Measurements from ENCODE around the gene NDP. TPM values are rescaled to one million over a fixed set of nuclear protein-coding genes. Genes with fewer than 3 reads are reported as not detected.
A peak's percentile ranks its signal among the peaks of the same experiment; 100 is the strongest.

The NDP gene, protein sequence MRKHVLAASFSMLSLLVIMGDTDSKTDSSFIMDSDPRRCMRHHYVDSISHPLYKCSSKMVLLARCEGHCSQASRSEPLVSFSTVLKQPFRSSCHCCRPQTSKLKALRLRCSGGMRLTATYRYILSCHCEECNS
- total RNA-seq (under 1 TPM; 0.24 to 0.26 TPM), polyA plus RNA-seq (1 to 10 TPM in 1 of 2 donors, under 1 TPM in 1; 0.31 to 2.4 TPM)
- long read RNA-seq, donor 1, partial matches to known transcripts = 0 of 4 reads
- long read RNA-seq, donor 1, other reads (novel, unspliced or antisense) = 0 of 4 reads
- long read RNA-seq, donor 2 = 0 reads

DNA sequence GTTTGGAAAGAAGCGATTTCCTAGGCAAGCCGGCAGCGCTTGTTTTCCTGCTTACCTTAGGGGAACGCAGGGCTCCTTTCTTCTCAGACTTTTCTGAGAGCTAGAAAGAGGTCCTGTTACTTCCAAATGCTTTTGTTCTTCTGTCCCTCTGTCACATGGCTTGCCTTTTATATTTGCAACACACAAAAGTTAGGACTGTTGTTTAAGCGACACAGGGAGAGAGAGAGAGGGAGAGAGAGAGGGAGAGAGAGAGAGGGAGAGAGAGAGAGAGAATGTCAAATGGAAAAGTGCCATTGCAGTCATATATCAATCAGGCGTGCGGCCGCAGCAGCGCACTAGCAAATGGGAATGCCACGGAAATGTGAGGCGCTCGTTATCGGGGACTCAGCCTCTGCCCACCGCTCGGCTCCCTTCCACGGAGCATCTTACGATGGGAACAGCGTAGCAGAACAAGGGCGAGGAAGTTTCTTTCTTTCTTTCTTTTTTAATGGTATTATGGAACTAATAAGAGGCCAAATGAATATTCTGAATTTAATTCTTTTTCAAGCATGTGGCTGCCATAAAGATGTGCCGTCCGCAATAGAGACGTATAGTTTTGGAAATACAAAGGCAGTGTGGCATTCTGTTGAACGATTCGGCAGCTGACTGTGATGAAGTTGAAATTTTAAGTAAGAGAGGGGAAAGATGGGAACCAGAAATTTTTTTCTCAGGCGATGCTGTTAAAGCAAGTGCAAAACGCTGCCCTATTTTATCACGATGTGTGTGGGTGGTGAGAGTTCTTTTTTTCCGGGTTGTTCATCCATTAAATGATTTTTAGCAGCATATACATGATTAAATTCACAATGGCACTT lies at the start of gene NDP:
NDP (minus strand) TSS at position 142 of the 851 bp plus-strand sequence. CDS start 14,745 bp downstream, outside the sequence.
- H3K4me1 ChIP-seq (ENCODE audit: control insufficient read depth in 1 of 2, insufficient read depth in 2 of 2, low read length in 2 of 2) = no peaks in the 10 kb centered on the region
- H3K27me3 ChIP-seq (ENCODE audit: control insufficient read depth in 1 of 2, insufficient read depth in 2 of 2, low read length in 1 of 2) = no peaks in the 10 kb centered on the region
- 5 to 11% methylated on average over 28 of the region's 28 CpGs for WGBS, 2 donors
- no peaks in the 10 kb centered on the region for H3K36me3 ChIP-seq (ENCODE audit: control insufficient read depth in 1 of 2, insufficient read depth in 2 of 2, low read length in 1 of 2)
- no peaks in the 10 kb centered on the region for H3K9me3 ChIP-seq (ENCODE audit: control insufficient read depth, low read length)
- ATAC-seq (ENCODE audit: low FRiP score) (no peak), DNase-seq (peak in 1 of 2 donors; percentile 63)
- intact Hi-C loops (cut with DNase I) = no loop called here
- H3K4me3 ChIP-seq (ENCODE audit: low read length in 2 of 2) = peak within 1 kb of the TSS; percentile 24 to 52
- H3K27ac ChIP-seq (ENCODE audit: low read depth in 1 of 2, low read length in 2 of 2) = no peak within 1 kb of the TSS

DNA sequence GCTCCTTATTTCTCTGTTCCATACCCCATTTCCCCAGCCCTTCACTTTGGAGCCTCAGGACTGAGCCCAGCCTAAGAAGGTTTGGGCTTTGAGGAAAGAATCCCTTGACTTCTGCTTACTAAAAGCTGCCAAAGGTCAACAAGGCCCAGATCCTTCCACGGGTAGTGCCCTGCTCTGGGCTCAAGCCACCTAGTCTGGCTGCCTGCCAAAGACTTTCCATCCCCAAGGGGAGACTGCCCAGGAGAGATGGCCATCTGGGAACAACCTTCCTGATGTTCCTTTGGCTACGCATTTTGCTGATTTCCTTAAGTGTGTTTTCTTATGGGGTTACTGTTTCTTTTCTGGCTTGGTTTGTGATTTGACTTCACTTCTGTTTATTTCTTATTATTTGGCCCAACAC lies 49.8 kb upstream of the NDP start:
- Histone ChIP-seq H3K27ac (ENCODE audit: low read depth in 1 of 2, low read length in 2 of 2) (no peak overlapping the region), H3K27me3 (ENCODE audit: control insufficient read depth in 1 of 2, insufficient read depth in 2 of 2, low read length in 1 of 2) (no peaks in the 10 kb centered on the region), H3K9me3 (ENCODE audit: control insufficient read depth, low read length) (no peaks in the 10 kb centered on the region), H3K36me3 (ENCODE audit: control insufficient read depth in 1 of 2, insufficient read depth in 2 of 2, low read length in 1 of 2) (no peaks in the 10 kb centered on the region), H3K4me3 (ENCODE audit: low read length in 2 of 2) (no peak overlapping the region), H3K4me1 (ENCODE audit: control insufficient read depth in 1 of 2, insufficient read depth in 2 of 2, low read length in 2 of 2) (no peaks in the 10 kb centered on the region)
- WGBS, 2 donors = 10 to 29% methylated on average over 2 of the region's 2 CpGs
- DNase-seq (no peak), ATAC-seq (ENCODE audit: low FRiP score) (no peak)
- intact Hi-C loops (cut with DNase I) = no loop called here

DNA sequence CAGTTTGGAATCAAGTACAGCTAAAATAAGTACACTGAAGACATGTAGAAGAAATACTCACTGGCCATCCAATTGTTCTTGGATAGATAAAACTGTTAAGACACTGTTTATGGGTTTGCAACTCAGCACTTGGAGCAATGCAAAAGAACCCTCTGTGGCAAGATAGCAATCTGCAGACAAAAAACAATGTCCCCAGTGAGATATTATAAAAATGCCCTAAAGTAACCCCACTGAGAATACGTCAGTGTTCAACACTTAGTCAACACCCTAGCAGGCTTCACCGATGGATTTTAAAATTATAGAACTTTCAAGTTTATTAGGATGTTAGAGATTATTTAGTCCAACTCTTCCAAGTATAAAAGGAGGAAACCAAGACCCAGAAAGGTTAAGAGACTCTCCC lies 47.5 kb upstream of the NDP start:
- no peak overlapping the region for H3K27ac ChIP-seq (ENCODE audit: low read depth in 1 of 2, low read length in 2 of 2)
- 58 to 83% methylated on average over 2 of the region's 2 CpGs for WGBS, 2 donors
- no peaks in the 10 kb centered on the region for H3K4me1 ChIP-seq (ENCODE audit: control insufficient read depth in 1 of 2, insufficient read depth in 2 of 2, low read length in 2 of 2)
- ATAC-seq (ENCODE audit: low FRiP score) (no peak), DNase-seq (no peak)
- H3K9me3 ChIP-seq (ENCODE audit: control insufficient read depth, low read length) = no peaks in the 10 kb centered on the region
- H3K27me3 ChIP-seq (ENCODE audit: control insufficient read depth in 1 of 2, insufficient read depth in 2 of 2, low read length in 1 of 2) = no peaks in the 10 kb centered on the region
- no peaks in the 10 kb centered on the region for H3K36me3 ChIP-seq (ENCODE audit: control insufficient read depth in 1 of 2, insufficient read depth in 2 of 2, low read length in 1 of 2)
- no peak overlapping the region for H3K4me3 ChIP-seq (ENCODE audit: low read length in 2 of 2)
- intact Hi-C loops (cut with DNase I) = no loop called here

DNA sequence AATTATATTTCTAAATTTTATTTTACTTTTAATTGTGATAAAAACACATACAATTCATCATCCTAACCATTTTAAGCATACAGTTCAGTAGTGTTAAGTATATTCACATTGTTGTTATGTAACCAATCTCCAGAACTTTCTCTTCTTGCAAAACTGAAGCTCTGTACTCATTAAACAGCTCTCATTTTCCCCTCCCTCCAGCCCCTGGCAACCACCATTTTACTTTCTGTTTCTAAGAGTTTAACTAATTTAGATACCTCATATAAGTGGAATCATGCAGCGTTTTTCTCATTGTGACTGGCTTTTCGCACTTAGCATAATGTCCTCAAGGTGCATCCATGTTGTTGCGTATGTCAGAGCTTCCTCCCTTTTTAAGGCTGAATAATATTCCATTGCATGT lies 46.7 kb upstream of the NDP start:
- Histone ChIP-seq H3K27ac (ENCODE audit: low read depth in 1 of 2, low read length in 2 of 2) (no peak overlapping the region), H3K4me1 (ENCODE audit: control insufficient read depth in 1 of 2, insufficient read depth in 2 of 2, low read length in 2 of 2) (no peaks in the 10 kb centered on the region), H3K9me3 (ENCODE audit: control insufficient read depth, low read length) (no peaks in the 10 kb centered on the region), H3K4me3 (ENCODE audit: low read length in 2 of 2) (no peak overlapping the region), H3K36me3 (ENCODE audit: control insufficient read depth in 1 of 2, insufficient read depth in 2 of 2, low read length in 1 of 2) (no peaks in the 10 kb centered on the region), H3K27me3 (ENCODE audit: control insufficient read depth in 1 of 2, insufficient read depth in 2 of 2, low read length in 1 of 2) (no peaks in the 10 kb centered on the region)
- ATAC-seq (ENCODE audit: low FRiP score) = no peak
- intact Hi-C loops (cut with DNase I) = no loop called here
- 83 to 96% methylated on average over 3 of the region's 3 CpGs for WGBS, 2 donors
- no peak for DNase-seq

DNA sequence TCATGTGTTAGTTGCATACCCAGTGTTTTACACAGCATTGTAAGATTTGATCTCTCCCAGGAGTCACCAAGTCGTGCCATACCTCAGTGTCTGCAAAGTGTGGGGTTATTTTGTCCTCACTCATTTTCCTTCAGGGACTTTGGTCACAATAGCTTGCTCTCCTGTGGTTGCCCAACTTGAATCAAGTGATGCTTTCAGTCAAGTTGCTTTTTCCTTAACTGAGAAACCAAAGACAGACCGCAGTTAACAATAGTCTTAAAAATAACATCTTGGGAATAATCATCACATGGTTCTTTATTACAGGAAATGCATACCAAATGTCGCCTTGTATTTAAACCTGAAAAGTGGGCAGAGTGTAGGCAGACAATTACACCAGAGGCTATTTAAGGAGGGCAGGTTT lies 44.5 kb upstream of the NDP start:
- no peaks in the 10 kb centered on the region for H3K9me3 ChIP-seq (ENCODE audit: control insufficient read depth, low read length)
- WGBS, 2 donors = 41 to 62% methylated on average over 3 of the region's 3 CpGs
- H3K27me3 ChIP-seq (ENCODE audit: control insufficient read depth in 1 of 2, insufficient read depth in 2 of 2, low read length in 1 of 2) = no peaks in the 10 kb centered on the region
- H3K4me3 ChIP-seq (ENCODE audit: low read length in 2 of 2) = no peak overlapping the region
- DNase-seq (no peak), ATAC-seq (ENCODE audit: low FRiP score) (no peak)
- no peak overlapping the region for H3K27ac ChIP-seq (ENCODE audit: low read depth in 1 of 2, low read length in 2 of 2)
- intact Hi-C loops (cut with DNase I) = no loop called here
- H3K4me1 ChIP-seq (ENCODE audit: control insufficient read depth in 1 of 2, insufficient read depth in 2 of 2, low read length in 2 of 2) = no peaks in the 10 kb centered on the region
- no peaks in the 10 kb centered on the region for H3K36me3 ChIP-seq (ENCODE audit: control insufficient read depth in 1 of 2, insufficient read depth in 2 of 2, low read length in 1 of 2)

DNA sequence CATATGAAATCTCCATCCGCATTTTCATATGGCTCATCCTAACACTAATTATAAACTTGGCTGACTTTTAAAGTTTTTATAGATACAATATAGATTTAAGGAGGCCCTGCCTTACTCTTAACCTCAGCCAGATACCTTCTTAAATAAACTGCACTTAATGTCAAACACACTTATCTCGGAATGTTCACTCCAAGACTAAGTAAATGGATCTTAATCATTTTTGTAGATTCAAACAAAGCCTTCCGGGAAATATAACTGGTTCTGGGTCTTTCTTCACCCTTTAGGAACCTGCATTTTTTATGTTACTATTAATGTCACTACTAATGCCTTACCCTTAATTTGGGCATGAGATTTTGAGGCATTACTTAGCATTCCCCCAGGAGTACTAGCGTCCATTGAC lies 43.7 kb upstream of the NDP start:
- no peak overlapping the region for H3K27ac ChIP-seq (ENCODE audit: low read depth in 1 of 2, low read length in 2 of 2)
- intact Hi-C loops (cut with DNase I) = no loop called here
- ATAC-seq (ENCODE audit: low FRiP score) (no peak), DNase-seq (no peak)
- 59 to 62% methylated on average over 4 of the region's 4 CpGs for WGBS, 2 donors
- H3K4me1 ChIP-seq (ENCODE audit: control insufficient read depth in 1 of 2, insufficient read depth in 2 of 2, low read length in 2 of 2) = no peaks in the 10 kb centered on the region
- H3K9me3 ChIP-seq (ENCODE audit: control insufficient read depth, low read length) = no peaks in the 10 kb centered on the region
- H3K27me3 ChIP-seq (ENCODE audit: control insufficient read depth in 1 of 2, insufficient read depth in 2 of 2, low read length in 1 of 2) = no peaks in the 10 kb centered on the region
- H3K36me3 ChIP-seq (ENCODE audit: control insufficient read depth in 1 of 2, insufficient read depth in 2 of 2, low read length in 1 of 2) = no peaks in the 10 kb centered on the region
- H3K4me3 ChIP-seq (ENCODE audit: low read length in 2 of 2) = no peak overlapping the region

DNA sequence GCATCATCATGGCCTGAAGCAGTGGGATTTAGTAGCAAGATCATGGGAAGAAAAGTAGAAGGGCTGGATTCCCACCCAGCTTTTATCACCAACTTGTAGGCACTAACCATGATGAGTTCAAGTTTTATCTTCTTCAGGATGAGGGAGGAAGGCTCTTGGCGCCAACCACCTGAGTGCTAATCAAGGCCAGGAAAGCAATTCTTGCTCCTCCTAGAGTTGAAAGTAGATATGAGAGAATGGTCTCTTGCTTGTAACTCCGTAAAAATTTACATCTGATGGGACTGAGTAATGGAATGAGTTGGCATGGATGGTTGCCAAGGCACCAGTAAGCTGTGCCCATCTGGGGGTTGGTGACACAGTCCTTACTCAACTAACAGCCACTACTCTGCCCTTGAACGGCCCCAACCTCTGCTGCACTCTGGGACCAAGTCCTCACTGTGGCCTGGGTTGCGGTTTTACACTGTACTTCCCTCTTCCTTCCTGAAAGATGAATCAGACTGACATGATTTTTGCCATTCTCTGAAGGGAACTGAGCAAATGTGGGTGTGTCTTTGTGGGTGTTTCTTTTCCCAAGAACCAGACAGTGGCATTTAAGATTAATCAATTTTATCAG lies 39.4 kb upstream of the NDP start:
- ATAC-seq (ENCODE audit: low FRiP score) (no peak), DNase-seq (peak in 1 of 2 donors; percentile 77)
- Histone ChIP-seq H3K27ac (ENCODE audit: low read depth in 1 of 2, low read length in 2 of 2) (no peak overlapping the region), H3K9me3 (ENCODE audit: control insufficient read depth, low read length) (no peaks in the 10 kb centered on the region), H3K27me3 (ENCODE audit: control insufficient read depth in 1 of 2, insufficient read depth in 2 of 2, low read length in 1 of 2) (no peaks in the 10 kb centered on the region), H3K36me3 (ENCODE audit: control insufficient read depth in 1 of 2, insufficient read depth in 2 of 2, low read length in 1 of 2) (no peaks in the 10 kb centered on the region), H3K4me3 (ENCODE audit: low read length in 2 of 2) (no peak overlapping the region), H3K4me1 (ENCODE audit: control insufficient read depth in 1 of 2, insufficient read depth in 2 of 2, low read length in 2 of 2) (peaks cover 0 to 2% of the 10 kb centered on the region in 2 donors)
- intact Hi-C loops (cut with DNase I) = no loop called here
- 32 to 60% methylated on average over 4 of the region's 4 CpGs for WGBS, 2 donors

DNA sequence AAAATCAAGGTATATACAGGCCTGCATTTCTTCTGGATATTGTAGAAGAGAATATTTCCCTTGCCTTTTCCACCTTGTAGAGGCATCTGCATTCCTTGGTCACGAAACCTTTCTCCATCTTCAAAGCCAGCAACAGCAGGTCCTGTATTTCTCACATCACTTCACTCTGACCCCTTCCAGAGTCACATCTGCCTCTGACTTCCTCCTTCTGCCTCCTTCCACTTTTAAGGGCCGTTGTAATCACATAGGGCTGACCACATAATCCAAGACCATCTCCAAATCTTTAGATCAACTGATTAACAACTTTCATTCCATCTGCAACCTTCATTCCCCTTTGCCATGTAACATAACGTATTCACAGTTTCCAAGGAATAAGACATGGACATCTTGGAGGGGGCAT lies 38.3 kb upstream of the NDP start:
- ATAC-seq (ENCODE audit: low FRiP score) = no peak
- H3K4me1 ChIP-seq (ENCODE audit: control insufficient read depth in 1 of 2, insufficient read depth in 2 of 2, low read length in 2 of 2) = peaks cover 0 to 2% of the 10 kb centered on the region in 2 donors

More for the DNA sequence above, 38.3 kb upstream of the NDP start:
- no peaks in the 10 kb centered on the region for H3K27me3 ChIP-seq (ENCODE audit: control insufficient read depth in 1 of 2, insufficient read depth in 2 of 2, low read length in 1 of 2)
- no peaks in the 10 kb centered on the region for H3K36me3 ChIP-seq (ENCODE audit: control insufficient read depth in 1 of 2, insufficient read depth in 2 of 2, low read length in 1 of 2)
- intact Hi-C loops (cut with DNase I) = no loop called here
- DNase-seq = no peak
- H3K27ac ChIP-seq (ENCODE audit: low read depth in 1 of 2, low read length in 2 of 2) = no peak overlapping the region
- H3K4me3 ChIP-seq (ENCODE audit: low read length in 2 of 2) = no peak overlapping the region
- H3K9me3 ChIP-seq (ENCODE audit: control insufficient read depth, low read length) = no peaks in the 10 kb centered on the region
- WGBS, 2 donors = 68 to 90% methylated on average over 3 of the region's 3 CpGs

Measured in aorta (tissue), 5 donors.